SK-N-SH (cell line): ENCODE results near the gene BTG2. TPM values are rescaled to one million over a fixed set of nuclear protein-coding genes. Genes with fewer than 3 reads are reported as not detected.

Experiments used
- CTCF ChIA-PET: fragments of 300-600, 350-600 bp; formaldehyde crosslinking; extraction: SDS; loops from one replicate; lab custom pipeline; 2021; lab: Yijun Ruan, JAX
- POLR2A ChIA-PET: fragments of 350-600 bp; sonication (Branson Sonifier 250); formaldehyde crosslinking; extraction: SDS; loops from one replicate; lab custom pipeline; 2020; ENCODE audit warnings: antibody characterized with exemption, inconsistent platforms; lab: Yijun Ruan, JAX
- DNase-seq: peaks from one replicate; pipeline ENCODE4 v3.0.0; 2012
- H2AFZ ChIP-seq: fragments of 200-600 bp; sonication (generic); 2 replicates; pipeline ENCODE4 v1.8.1; 2016; ENCODE audit warnings: antibody characterized with exemption, mild to moderate bottlenecking, low read depth
- H3F3A ChIP-seq: fragments of 200-600 bp; sonication (generic); replicated peaks from 2 replicates; pipeline ENCODE3; 2016; ENCODE audit warnings: antibody characterized with exemption, mild to moderate bottlenecking; ENCODE audit not compliant: insufficient read depth
- H3K27ac ChIP-seq, 2 experiments: fragments of 200-500 bp in 1 of 2; fragments of 200-600 bp in 1 of 2; sonication (Bioruptor generic) in 1 of 2; sonication (generic), shearing (Covaris generic) in 1 of 2; 2 replicates each; pipeline versions ENCODE4 v1.5.1 to v1.6.1; 2014 to 2016; ENCODE audit warnings: low read depth in 2 of 2, inconsistent platforms in 1 of 2, low read length in 1 of 2, mild to moderate bottlenecking in 1 of 2, mixed read lengths in 1 of 2
- H3K27me3 ChIP-seq: fragments of 200-600 bp; sonication (generic), shearing (Covaris generic); 2 replicates; pipeline ENCODE4 v1.6.1; 2016; ENCODE audit warnings: mixed run types; ENCODE audit not compliant: insufficient read depth
- H3K36me3 ChIP-seq, 2 experiments: fragments of 200-500 bp in 1 of 2; fragments of 200-600 bp in 1 of 2; sonication (Bioruptor generic) in 1 of 2; sonication (generic) in 1 of 2; replicated peaks in 1 of 2; 2 replicates each; pipeline versions ENCODE3 to v1.5.1; 2014 to 2016; ENCODE audit warnings: low read length in 1 of 2, mild to moderate bottlenecking in 1 of 2; ENCODE audit not compliant: insufficient read depth in 2 of 2, control insufficient read depth in 1 of 2
- H3K4me1 ChIP-seq, 2 experiments: fragments of 200-500 bp in 1 of 2; fragments of 200-600 bp in 1 of 2; sonication (Bioruptor generic) in 1 of 2; sonication (generic), shearing (Covaris generic) in 1 of 2; 2 replicates each; pipeline versions ENCODE4 v1.5.1 to v1.6.1; 2014 to 2016; ENCODE audit warnings: low read depth in 1 of 2, low read length in 1 of 2, mixed run types in 1 of 2; ENCODE audit not compliant: insufficient read depth in 2 of 2, control insufficient read depth in 1 of 2
- H3K4me2 ChIP-seq: fragments of 200-600 bp; sonication (generic), shearing (Covaris generic); 2 replicates; pipeline ENCODE4 v1.6.1; 2017; ENCODE audit warnings: mixed run types
- H3K4me3 ChIP-seq, 2 experiments: fragments of 200-500 bp in 1 of 2; fragments of 200-600 bp in 1 of 2; sonication (Bioruptor generic) in 1 of 2; sonication (generic), shearing (Covaris generic) in 1 of 2; 2 replicates each; pipeline versions ENCODE4 v1.5.1 to v1.8.1; 2014 to 2016; ENCODE audit warnings: low read depth in 2 of 2, inconsistent platforms in 1 of 2, low read length in 1 of 2, mild to moderate bottlenecking in 1 of 2, mixed read lengths in 1 of 2, moderate library complexity in 1 of 2
- H3K79me2 ChIP-seq: fragments of 200-600 bp; sonication (generic); 2 replicates; pipeline ENCODE4 v1.8.1; 2017; ENCODE audit warnings: mild to moderate bottlenecking; ENCODE audit not compliant: insufficient read depth
- H3K9ac ChIP-seq: fragments of 200-600 bp; sonication (generic); 2 replicates; pipeline ENCODE4 v1.6.1; 2017; ENCODE audit warnings: mixed run types
- H3K9me2 ChIP-seq: fragments of 200-600 bp; sonication (generic); 2 replicates; pipeline ENCODE4 v1.6.1; 2017; ENCODE audit warnings: mixed run types
- H3K9me3 ChIP-seq: fragments of 200-600 bp; sonication (generic); 2 replicates; pipeline ENCODE4 v1.6.1; 2017; ENCODE audit warnings: mixed run types, mild to moderate bottlenecking, moderate library complexity
- H4K20me1 ChIP-seq: fragments of 200-600 bp; sonication (generic); 2 replicates; pipeline ENCODE4 v1.6.1; 2017; ENCODE audit warnings: mild to moderate bottlenecking, mixed run types; ENCODE audit not compliant: insufficient read depth
- CTCF ChIP-seq: fragments of 200-600 bp; sonication (generic); IDR thresholded peaks from 2 replicates; pipeline ENCODE4 v1.6.1; 2017; ENCODE audit warnings: antibody characterized with exemption, mild to moderate bottlenecking, moderate library complexity
- EP300 ChIP-seq, 2 experiments: IDR thresholded peaks; 2 replicates each; pipeline versions ENCODE4 v1.4.0 to v1.6.1; 2012; ENCODE audit warnings: borderline replicate concordance in 1 of 2, low read depth in 1 of 2, low read length in 1 of 2
- FOSL2 ChIP-seq: IDR thresholded peaks from 2 replicates; pipeline ENCODE4 v1.4.0; 2012; ENCODE audit warnings: low read depth, mild to moderate bottlenecking, moderate library complexity, borderline replicate concordance
- GABPA ChIP-seq: IDR thresholded peaks from 2 replicates; pipeline ENCODE4 v1.4.0; 2012; ENCODE audit warnings: low read depth, mild to moderate bottlenecking
- GATA2 ChIP-seq: sonication (generic); formaldehyde crosslinking; IDR thresholded peaks from 2 replicates; pipeline ENCODE4 v1.5.0; 2020; ENCODE audit warnings: mild to moderate bottlenecking, missing genetic modification reagents
- IRF3 ChIP-seq: fragments of 150-350 bp; IDR thresholded peaks from 2 replicates; pipeline ENCODE4 v1.6.1; 2016; ENCODE audit warnings: mild to moderate bottlenecking, low read depth, low read length
- JUND ChIP-seq: IDR thresholded peaks from 2 replicates; pipeline ENCODE4 v1.4.0; 2012
- NFIC ChIP-seq: IDR thresholded peaks from 2 replicates; pipeline ENCODE4 v1.4.0; 2012; ENCODE audit warnings: borderline replicate concordance
- REST ChIP-seq: IDR thresholded peaks from 2 replicates; pipeline ENCODE4 v1.6.1; 2012; ENCODE audit warnings: mild to moderate bottlenecking, low read depth, low read length, moderate library complexity
- RXRA ChIP-seq: IDR thresholded peaks from 2 replicates; pipeline ENCODE4 v1.4.0; 2012; ENCODE audit warnings: low read depth, mild to moderate bottlenecking, borderline replicate concordance
- SMC3 ChIP-seq: IDR thresholded peaks from 2 replicates; pipeline ENCODE4 v1.6.1; 2012; ENCODE audit warnings: low read depth, low read length, improper control_type of control experiment
- TAF1 ChIP-seq: IDR thresholded peaks from 2 replicates; pipeline ENCODE4 v1.6.1; 2012; ENCODE audit warnings: low read depth, mild to moderate bottlenecking, low read length, moderate library complexity, borderline replicate concordance
- TEAD4 ChIP-seq: IDR thresholded peaks from 2 replicates; pipeline ENCODE4 v1.4.0; 2012; ENCODE audit warnings: mild to moderate bottlenecking, borderline replicate concordance; ENCODE audit not compliant: insufficient read depth
- USF1 ChIP-seq: IDR thresholded peaks from 2 replicates; pipeline ENCODE4 v1.4.0; 2012; ENCODE audit warnings: low read depth, borderline replicate concordance
- ZBTB33 ChIP-seq: IDR thresholded peaks from 2 replicates; pipeline ENCODE4 v1.4.0; 2012; ENCODE audit warnings: low read depth, borderline replicate concordance
- WGBS: methylation state at CpG from one replicate; pipeline ENCODE4 v1.1.6; 2017; ENCODE audit warnings: low lambda C conversion rate; 5-methylcytosine and 5-hydroxymethylcytosine counted together
- polyA plus RNA-seq, 3 experiments: library from polyadenylated mRNA; depleted of rRNA; stranded (reverse); fragments of >200 nt; gene quantifications; 2 replicates each; pipeline ENCODE4 v1.2.3, GENCODE V29; 2012

BTG2 gene
- polyA plus RNA-seq, 1 of the 3 experiments (the other 2 are of a cell fraction): 26.2 TPM

GRCh38 chr1:203289982-203290260 lies 15.4 kb upstream of the BTG2 start:
- no peaks in the 10 kb centered on the region for H3K79me2 ChIP-seq
- no peaks in the 10 kb centered on the region for H3K36me3 ChIP-seq
- no peaks in the 10 kb centered on the region for H3K9me3 ChIP-seq
- no peaks in the 10 kb centered on the region for H3F3A ChIP-seq
- H2AFZ ChIP-seq: no peak overlapping the region
- POLR2A ChIA-PET: interaction anchor here (0.9 to 1.7 kb wide), 3 partner anchors 16 to 37 kb away, joined by 3 to 12 read pairs (median 6); partner anchors contain the start of gene BTG2
- TF ChIP-seq NFIC (no peak), USF1 (no peak), IRF3 (no peak), EP300 (IDR thresholded peaks at IDR 0.05; ENCODE audit: borderline replicate concordance in 1 of 2, low read depth in 1 of 2, low read length in 1 of 2) (no peak), JUND (no peak), GABPA (no peak), SMC3 (no peak), REST (no peak), CTCF (no peak), RXRA (no peak), TEAD4 (no peak), ZBTB33 (no peak), TAF1 (no peak), FOSL2 (no peak), GATA2 (CRISPR knock-in tag) (no peak)
- H3K9me2 ChIP-seq: no peaks in the 10 kb centered on the region
- CTCF ChIA-PET: interaction anchor here (0.8 to 31.2 kb wide), 8 partner anchors 10 to 53 kb away, joined by 3 to 817 read pairs (median 6); partner anchors contain the start of gene FMOD
- H3K4me1 ChIP-seq: peaks cover 0 to 32% of the 10 kb centered on the region in 2 experiments; a peak in 1 of 4 replicates
- WGBS: 88% methylated on average over 2 of the region's 2 CpGs
- H3K27me3 ChIP-seq: peaks cover 10% of the 10 kb centered on the region
- H4K20me1 ChIP-seq: no peaks in the 10 kb centered on the region
- peak overlapping the region in 1 of 2 experiments; percentile 71; a peak in 2 of 4 replicates for H3K27ac ChIP-seq
- H3K4me3 ChIP-seq: no peak overlapping the region
- H3K4me2 ChIP-seq: no peak overlapping the region
- no peak for DNase-seq
- H3K9ac ChIP-seq: no peak overlapping the region
